ENCODE results near the gene VPS52. TPM values are rescaled to one million over a fixed set of nuclear protein-coding genes. Genes with fewer than 3 reads are reported as not detected.

Gene VPS52
- polyA plus RNA-seq, 3 donors, result 69.2 to 99.3 (median 74.0) TPM

- peak in 3 of 11 donors; percentile 60 to 73 (median 69) for DNase-seq (ENCODE audit: extremely low read depth in 1 of 11, low read depth in 9 of 11, low spot score in 4 of 11)
These were observed 42.9 kb upstream of the VPS52 start for GRCh38 chr6:33314515-33314942.

DNA sequence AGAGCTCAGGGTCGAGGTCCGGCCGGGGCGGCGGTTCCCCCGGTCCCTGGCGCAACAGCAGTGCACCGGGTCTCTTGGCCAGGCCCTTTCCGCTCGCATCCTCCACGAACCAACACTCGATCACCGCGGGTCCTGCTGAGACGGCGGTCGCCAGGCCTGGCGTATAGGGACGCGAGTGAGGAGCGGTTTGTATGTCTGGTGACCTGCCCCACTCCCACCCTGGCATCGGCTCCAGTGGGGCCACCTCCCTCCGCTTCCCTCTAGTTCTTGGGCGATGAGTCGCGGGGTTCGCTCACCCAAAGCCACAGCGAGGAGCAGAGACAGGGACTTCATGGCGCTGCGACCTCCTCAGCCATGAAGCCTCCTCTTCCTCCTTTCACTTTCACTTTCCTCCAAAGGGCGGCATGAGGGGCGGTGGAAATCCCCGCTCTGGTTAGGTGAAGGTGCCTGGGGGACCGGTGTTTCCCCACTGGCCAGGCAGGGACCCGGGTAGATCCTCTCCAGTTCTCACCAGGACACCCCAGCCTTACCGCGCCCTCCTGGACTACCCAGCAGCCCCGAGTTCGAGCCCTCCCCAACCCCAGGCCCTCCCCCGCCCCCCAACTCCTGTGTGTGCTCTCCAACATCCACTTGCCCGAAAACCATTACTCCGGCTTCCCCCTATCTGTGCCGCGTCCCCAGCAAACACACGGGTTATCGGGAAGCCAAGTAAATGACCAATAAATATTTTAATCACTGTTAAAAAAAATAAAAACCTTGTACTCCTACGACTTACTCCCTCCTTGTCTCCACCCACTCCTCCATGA, 42.2 kb upstream of the VPS52 start, which contains the start of gene TAPBP:
TAPBP (minus strand) TSS at position 370 of the 806 bp plus-strand sequence; CDS start at position 333, 37 bp downstream.
- peak in 2 of 11 donors; percentile 53 to 56 for DNase-seq (ENCODE audit: extremely low read depth in 1 of 11, low read depth in 9 of 11, low spot score in 4 of 11)

- DNase-seq (ENCODE audit: extremely low read depth in 1 of 11, low read depth in 9 of 11, low spot score in 4 of 11), result peak in 1 of 11 donors; percentile 18
These were observed 41.5 kb upstream of the VPS52 start for GRCh38 chr6:33313105-33313708.

GRCh38 chr6:33312361-33313104, 40.9 kb upstream of the VPS52 start:
- peak in 1 of 11 donors; percentile 59 for DNase-seq (ENCODE audit: extremely low read depth in 1 of 11, low read depth in 9 of 11, low spot score in 4 of 11)

GRCh38 chr6:33306356-33306755, 34.7 kb upstream of the VPS52 start:
- no peak for DNase-seq (ENCODE audit: extremely low read depth in 1 of 11, low read depth in 9 of 11, low spot score in 4 of 11)

DNA sequence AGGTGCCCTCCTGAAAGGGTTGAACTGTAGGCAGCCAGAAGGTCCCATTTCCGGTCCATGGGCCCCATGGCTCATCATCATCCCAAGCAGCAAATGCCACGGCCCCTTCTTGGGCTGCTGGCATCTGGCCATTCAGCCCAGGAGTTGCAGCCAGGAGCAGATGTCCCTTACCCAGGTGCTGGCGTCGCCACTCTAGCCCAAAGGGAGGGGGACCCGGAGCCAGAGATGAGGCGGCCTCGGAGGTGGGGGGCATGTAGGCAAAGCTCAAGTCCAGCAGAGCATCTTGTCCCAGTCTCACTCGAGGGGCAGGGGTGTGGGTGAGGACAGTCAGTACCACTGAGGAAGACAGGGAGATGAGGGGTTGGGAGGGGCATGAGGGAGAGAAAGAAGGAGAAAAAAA, 33.4 kb upstream of the VPS52 start:
- DNase-seq (ENCODE audit: extremely low read depth in 1 of 11, low read depth in 9 of 11, low spot score in 4 of 11), result no peak

DNA sequence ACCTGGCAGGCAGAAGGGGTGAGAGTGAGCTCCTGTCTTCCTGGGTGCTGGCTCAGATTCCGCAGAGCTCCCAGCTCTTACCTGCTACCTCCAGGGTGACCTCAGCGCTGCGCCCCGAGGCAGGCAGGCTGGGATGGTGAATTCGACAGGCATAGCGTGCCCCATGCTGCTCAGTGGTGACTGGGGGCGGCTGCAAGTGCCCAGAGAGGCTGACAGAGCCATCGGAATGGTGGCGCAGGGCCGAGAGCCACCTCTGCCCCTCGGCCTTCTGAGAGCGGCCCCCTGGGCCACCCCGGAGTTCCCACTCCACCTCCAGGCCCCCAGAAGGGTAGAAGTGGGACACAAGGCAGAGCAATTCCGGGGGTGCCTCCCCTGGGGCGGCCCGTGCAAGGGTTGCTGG, 32.5 kb upstream of the VPS52 start:
- DNase-seq (ENCODE audit: extremely low read depth in 1 of 11, low read depth in 9 of 11, low spot score in 4 of 11), result no peak

DNA sequence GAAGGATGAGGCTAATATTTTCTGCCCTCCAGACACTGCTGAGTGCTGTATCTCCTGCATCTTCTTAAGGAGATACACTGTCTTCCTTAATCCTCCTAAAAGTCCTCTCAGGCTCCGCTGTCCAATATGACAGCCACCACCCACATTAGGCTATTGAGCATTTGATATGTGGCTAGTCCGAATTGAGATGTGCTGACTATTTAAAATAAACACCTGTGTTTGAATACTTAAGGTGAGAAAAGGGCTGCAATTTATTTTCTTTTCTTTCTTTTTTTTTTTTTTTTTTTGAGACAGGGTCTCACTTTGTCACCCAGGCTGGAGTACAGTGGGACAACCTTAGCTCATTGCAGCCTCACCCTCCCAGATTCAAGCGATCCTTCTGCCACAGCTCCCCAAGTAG, 30.2 kb upstream of the VPS52 start:
- no peak for DNase-seq (ENCODE audit: extremely low read depth in 1 of 11, low read depth in 9 of 11, low spot score in 4 of 11)

DNA sequence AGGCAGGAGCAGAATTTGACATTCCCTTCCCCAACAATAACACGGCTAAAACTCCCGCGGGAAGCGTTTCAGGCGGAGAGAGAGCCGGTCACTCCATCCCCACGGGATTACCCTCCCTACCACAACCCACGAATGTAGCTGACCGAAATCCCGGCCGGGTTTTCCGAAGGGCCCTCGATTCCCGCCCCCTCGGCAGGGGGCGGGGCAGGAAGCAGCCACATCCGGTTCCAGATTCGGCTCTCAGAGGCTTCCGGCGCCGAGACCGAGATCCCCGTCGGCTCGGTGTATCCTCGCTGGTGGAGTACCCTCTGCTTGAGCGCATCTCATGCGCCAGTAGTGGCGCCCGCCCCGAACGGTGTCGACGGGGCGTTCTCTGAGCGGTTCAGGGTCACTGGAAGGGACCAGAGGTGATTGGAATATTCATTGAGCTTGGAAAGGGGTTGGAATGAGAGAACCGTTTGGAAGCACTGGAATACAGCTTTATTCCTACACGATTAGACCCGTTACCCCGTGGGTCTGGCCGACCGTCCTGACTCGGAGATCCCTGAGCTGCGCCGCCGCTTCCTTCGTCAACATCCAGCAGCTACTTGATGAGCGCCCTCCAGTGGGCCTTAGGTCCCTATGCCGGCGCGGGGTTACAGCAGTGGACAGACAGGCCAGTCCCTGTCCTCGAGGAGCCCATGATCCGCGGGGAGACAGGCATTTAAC, 27.7 kb upstream of the VPS52 start:
- DNase-seq (ENCODE audit: extremely low read depth in 1 of 11, low read depth in 9 of 11, low spot score in 4 of 11), result peak in 8 of 11 donors; percentile 75 to 93 (median 88)

DNA sequence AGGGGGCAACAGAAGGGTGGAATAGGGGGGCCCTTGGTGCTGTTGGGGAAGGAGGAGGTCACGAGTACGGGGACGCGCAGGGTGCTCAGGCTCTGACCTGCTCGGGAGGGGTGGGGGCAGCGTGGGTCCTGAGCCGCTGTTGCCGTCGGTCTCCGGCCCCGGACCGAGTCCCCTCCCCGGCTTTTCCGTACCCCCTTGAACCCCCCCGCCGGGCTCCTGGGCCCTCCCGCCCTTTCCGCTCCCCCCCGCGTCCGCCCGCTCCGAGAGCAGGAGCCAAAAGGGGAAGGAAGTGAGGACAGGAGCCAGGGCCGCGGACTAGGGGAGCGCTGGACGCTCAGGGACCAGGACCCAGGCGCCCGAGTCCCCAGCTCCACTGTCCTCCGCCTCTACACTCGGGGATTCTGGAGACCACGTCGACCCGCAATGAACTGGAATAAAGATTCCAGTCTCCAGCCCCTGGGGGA, 27.1 kb upstream of the VPS52 start, which contains the start of gene RGL2:
RGL2 (minus strand) TSS at position 170 of the 464 bp plus-strand sequence. CDS start 332 bp downstream, outside the sequence.
- DNase-seq (ENCODE audit: extremely low read depth in 1 of 11, low read depth in 9 of 11, low spot score in 4 of 11), result peak in 1 of 11 donors; percentile 41

DNA sequence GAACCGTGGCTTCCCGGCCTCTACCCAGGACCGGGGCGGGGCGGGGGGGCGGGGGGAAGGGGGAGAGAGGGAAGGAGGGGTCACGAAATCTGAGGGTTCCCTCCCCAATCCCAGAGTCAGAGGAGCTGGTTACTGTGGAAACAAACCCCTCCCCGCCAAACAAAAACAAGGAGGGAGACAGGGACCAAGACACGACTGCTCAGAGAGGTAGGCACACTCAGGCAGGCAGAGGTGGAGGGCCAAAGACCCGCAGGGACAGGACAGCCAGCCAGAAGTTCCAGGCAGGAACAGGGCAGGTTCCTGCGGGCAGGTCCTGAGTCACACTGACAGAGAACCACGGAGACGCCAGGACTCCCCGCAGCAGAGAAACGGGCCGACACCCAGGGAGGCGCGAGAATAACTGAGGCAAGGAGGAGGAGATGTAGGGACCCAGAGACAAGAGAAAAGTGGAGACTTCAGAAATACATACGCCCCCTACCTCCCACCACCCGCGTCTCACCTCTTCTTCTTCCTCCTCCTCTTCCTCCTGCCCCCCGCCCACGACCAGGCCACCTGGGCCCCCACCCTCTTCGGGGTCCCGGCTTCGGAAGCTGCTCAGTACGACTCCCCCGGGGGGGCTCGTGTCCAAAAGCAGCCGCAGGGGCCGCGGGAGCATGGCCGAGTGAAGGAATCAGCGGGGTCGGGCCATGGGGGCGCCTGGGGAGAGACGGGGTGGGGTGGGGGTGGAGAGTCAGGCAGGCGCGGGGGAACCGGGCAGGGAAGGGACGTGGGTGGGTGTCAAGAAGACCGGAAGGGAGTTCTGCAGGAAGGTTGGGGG, 26.5 kb upstream of the VPS52 start:
- DNase-seq (ENCODE audit: extremely low read depth in 1 of 11, low read depth in 9 of 11, low spot score in 4 of 11), result peak in 2 of 11 donors; percentile 49 to 64

- peak in 2 of 11 donors; percentile 36 to 47 for DNase-seq (ENCODE audit: extremely low read depth in 1 of 11, low read depth in 9 of 11, low spot score in 4 of 11)
These were observed 25.8 kb upstream of the VPS52 start for GRCh38 chr6:33297406-33297955.

DNA sequence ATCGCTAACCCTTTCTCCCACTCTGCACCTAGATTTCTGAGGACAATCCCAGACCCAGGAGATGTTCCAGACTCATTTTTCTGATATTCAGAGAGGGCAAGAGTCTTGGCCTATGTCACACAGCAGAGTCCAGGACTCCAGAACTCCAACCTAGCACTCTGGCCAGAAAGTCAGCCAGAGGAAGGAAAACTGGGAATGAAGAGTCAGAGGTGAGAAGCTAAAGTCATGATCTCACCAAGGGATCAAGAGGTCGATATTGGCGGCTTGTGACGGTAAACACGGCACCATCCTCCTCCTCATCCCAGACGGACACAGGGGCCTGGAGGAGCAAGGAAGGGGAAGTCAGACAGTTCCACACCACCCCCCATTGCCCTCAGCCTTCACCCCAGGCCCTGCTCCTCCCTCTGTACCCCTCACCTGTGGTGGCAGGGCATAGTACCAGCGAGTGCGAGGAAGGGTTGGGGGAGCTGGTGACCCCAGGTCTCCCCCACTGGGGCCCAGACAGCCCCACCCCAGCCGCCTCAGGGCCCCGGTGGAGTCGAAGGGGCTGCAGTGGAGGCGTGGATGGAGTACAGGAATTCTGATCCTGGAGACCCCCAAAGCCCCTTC, 25.2 kb upstream of the VPS52 start:
- DNase-seq (ENCODE audit: extremely low read depth in 1 of 11, low read depth in 9 of 11, low spot score in 4 of 11), result no peak

GRCh38 chr6:33295621-33296369, 24.1 kb upstream of the VPS52 start:
- no peak for DNase-seq (ENCODE audit: extremely low read depth in 1 of 11, low read depth in 9 of 11, low spot score in 4 of 11)

GRCh38 chr6:33294086-33294823, 22.6 kb upstream of the VPS52 start:
- DNase-seq (ENCODE audit: extremely low read depth in 1 of 11, low read depth in 9 of 11, low spot score in 4 of 11), result no peak

Data from renal cortex interstitium (tissue), 11 donors.